Epithelial cell of alveolus of lung (primary cell): ENCODE measurements around the gene ZSWIM2. TPM values are rescaled to one million over a fixed set of nuclear protein-coding genes. Genes with fewer than 3 reads are reported as not detected.

Experiments
- total RNA-seq: library from RNA; depleted of rRNA; stranded (reverse); fragments of >200 nt; gene quantifications from 2 replicates; pipeline ENCODE4 v1.2.1, GENCODE V29; 2015

The ZSWIM2 gene, protein sequence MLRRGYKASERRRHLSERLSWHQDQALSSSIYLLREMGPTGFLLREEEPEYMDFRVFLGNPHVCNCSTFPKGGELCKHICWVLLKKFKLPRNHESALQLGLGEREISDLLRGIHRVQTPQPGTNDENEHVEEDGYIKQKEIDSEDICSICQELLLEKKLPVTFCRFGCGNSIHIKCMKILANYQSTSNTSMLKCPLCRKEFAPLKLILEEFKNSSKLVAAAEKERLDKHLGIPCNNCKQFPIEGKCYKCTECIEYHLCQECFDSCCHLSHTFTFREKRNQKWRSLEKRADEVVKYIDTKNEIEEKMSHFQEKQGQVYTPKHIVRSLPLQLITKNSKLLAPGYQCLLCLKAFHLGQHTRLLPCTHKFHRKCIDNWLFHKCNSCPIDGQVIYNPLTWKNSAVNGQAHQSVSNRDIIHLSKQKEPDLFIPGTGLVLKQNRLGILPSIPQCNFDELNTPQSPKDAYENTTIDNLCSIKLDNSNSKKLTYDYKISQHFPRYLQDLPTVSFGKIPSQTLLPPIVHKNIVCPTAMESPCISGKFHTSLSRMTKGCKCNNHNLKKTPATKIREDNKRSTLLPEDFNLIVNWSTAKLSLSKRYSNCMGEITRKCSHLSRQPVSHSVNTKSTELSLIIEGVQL
- total RNA-seq: not detected in 2 replicates

DNA sequence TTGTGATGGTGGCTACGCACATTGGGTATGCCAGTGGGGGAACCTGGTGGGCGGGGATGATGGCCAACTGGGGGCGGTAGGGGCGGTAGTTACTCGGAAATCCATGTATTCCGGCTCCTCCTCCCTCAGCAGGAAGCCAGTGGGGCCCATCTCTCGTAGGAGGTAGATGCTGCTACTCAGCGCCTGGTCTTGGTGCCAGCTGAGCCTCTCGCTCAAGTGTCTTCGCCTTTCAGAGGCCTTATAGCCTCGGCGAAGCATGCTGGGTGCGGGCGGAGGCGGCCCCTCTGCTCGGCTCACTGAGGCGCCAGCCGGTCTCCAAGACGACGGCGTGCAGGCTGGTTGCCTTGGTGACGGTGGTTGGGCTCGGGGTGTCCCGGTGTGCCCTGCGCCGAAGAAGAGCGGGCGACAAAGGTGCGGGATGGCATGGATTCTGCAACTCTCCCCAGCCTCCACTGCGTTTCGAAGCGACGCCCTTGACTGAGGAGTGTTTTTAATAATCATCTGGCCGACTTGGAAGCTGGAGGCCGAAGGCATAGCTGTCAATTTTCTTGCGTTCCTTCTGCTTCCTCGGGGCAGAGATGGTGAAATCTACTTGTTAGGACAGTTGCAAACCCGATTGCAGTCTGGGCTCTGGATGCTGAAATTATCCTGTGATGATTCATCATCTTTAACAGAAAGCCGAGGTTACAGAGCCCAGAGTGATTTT lies at the start of gene ZSWIM2:
Gene ZSWIM2 (minus strand): TSS at position 298 of the 706 bp plus-strand sequence. CDS start 40 bp downstream, at position 258.

Other genes starting within 250 kb of the ZSWIM2 start
- 7.9 and 15.6 TPM in 2 replicates for gene FAM171B, start 155.1 kb downstream of the ZSWIM2 start, total RNA-seq